ENCODE measurements around the gene NFKBIZ.
A peak's percentile ranks its signal among the peaks of the same experiment; 100 is the strongest.

The NFKBIZ gene, protein sequence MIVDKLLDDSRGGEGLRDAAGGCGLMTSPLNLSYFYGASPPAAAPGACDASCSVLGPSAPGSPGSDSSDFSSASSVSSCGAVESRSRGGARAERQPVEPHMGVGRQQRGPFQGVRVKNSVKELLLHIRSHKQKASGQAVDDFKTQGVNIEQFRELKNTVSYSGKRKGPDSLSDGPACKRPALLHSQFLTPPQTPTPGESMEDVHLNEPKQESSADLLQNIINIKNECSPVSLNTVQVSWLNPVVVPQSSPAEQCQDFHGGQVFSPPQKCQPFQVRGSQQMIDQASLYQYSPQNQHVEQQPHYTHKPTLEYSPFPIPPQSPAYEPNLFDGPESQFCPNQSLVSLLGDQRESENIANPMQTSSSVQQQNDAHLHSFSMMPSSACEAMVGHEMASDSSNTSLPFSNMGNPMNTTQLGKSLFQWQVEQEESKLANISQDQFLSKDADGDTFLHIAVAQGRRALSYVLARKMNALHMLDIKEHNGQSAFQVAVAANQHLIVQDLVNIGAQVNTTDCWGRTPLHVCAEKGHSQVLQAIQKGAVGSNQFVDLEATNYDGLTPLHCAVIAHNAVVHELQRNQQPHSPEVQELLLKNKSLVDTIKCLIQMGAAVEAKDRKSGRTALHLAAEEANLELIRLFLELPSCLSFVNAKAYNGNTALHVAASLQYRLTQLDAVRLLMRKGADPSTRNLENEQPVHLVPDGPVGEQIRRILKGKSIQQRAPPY

GRCh38 chr3:101848754-101849713, at the start of gene NFKBIZ:
Gene NFKBIZ (plus strand): TSS chr3:101849514. CDS start chr3:101849629, 115 bp downstream.
- DNase-seq (ENCODE audit: low read depth, low spot score) = no peak
- peaks cover 13% of the 10 kb centered on the region for H3K36me3 ChIP-seq (ENCODE audit: control insufficient read depth, insufficient read depth, low read length)
- H3K9me3 ChIP-seq (ENCODE audit: control insufficient read depth, insufficient read depth, low read length) = no peaks in the 10 kb centered on the region
- H3K27ac ChIP-seq (ENCODE audit: low read length) = no peak within 1 kb of the TSS
- no peaks in the 10 kb centered on the region for H3K27me3 ChIP-seq (ENCODE audit: control insufficient read depth, insufficient read depth, low read length)
- H3K4me3 ChIP-seq (ENCODE audit: low read length) = peak within 1 kb of the TSS; percentile 64
- peaks cover 2% of the 10 kb centered on the region; the same call in 1 of the 2 replicates for H3K4me1 ChIP-seq (ENCODE audit: control insufficient read depth, insufficient read depth, low read length)
- no CpG with 5 or more reads among the region's 95 CpGs for WGBS (ENCODE audit: insufficient coverage, insufficient read length)

DNA sequence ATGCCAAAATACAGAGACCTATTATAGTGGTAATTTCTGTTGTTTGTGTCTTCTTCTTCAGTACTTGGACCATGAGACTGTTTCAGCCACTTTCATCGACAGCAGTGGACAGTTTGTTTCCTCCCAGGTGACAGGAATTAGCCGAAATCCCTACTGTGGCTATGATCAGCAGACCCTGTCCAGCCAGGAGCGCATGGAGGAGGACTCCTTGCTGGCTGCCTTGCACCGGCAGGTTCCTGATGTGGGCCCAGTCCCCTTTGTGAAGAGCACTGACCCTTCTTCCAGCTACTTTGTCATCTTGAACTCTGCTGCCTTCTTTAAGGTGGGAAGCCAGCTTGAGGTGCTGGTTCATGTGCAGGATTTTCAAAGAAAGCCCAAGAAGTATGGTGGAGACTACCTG, 48.1 kb upstream of the NFKBIZ start:
- Histone ChIP-seq H3K36me3 (ENCODE audit: control insufficient read depth, insufficient read depth, low read length) (peaks cover 8% of the 10 kb centered on the region; the same call in 1 of the 2 replicates), H3K27ac (ENCODE audit: low read length) (no peak overlapping the region)
- no CpG with 5 or more reads among the region's 4 CpGs for WGBS (ENCODE audit: insufficient coverage, insufficient read length)

DNA sequence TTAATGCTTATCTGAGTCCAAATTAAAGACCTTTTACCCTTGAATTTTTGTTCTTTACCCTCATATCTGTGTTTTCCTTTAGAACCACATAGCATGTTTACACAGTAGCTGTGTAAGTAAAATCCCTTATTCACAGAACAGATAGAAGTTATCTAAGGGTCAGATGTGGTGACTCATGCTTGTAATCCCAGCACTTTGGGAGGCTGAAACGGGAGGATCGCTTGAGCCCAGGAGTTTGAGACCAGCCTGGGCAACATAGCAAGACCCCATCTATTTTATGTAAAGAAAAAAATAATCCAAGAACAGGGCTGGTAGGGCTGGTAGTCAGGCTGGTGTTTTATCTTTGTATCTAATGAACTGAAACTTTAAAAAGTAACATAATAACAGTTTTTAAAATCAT, 47.1 kb upstream of the NFKBIZ start:
- Histone ChIP-seq H3K4me3 (ENCODE audit: low read length) (no peak overlapping the region), H3K4me1 (ENCODE audit: control insufficient read depth, insufficient read depth, low read length) (peaks cover 1% of the 10 kb centered on the region; the same call in 1 of the 2 replicates), H3K9me3 (ENCODE audit: control insufficient read depth, insufficient read depth, low read length) (no peaks in the 10 kb centered on the region), H3K36me3 (ENCODE audit: control insufficient read depth, insufficient read depth, low read length) (peaks cover 8% of the 10 kb centered on the region; the same call in 1 of the 2 replicates), H3K27ac (ENCODE audit: low read length) (no peak overlapping the region), H3K27me3 (ENCODE audit: control insufficient read depth, insufficient read depth, low read length) (no peaks in the 10 kb centered on the region)
- WGBS (ENCODE audit: insufficient coverage, insufficient read length) = no CpG with 5 or more reads among the region's 2 CpGs
- no peak for DNase-seq (ENCODE audit: low read depth, low spot score)

More for the DNA sequence above, 48.1 kb upstream of the NFKBIZ start:
- Histone ChIP-seq H3K27me3 (ENCODE audit: control insufficient read depth, insufficient read depth, low read length) (no peaks in the 10 kb centered on the region), H3K9me3 (ENCODE audit: control insufficient read depth, insufficient read depth, low read length) (no peaks in the 10 kb centered on the region), H3K4me1 (ENCODE audit: control insufficient read depth, insufficient read depth, low read length) (peaks cover 1% of the 10 kb centered on the region; the same call in 1 of the 2 replicates), H3K4me3 (ENCODE audit: low read length) (no peak overlapping the region)
- no peak for DNase-seq (ENCODE audit: low read depth, low spot score)

GRCh38 chr3:101803173-101803782, 46.0 kb upstream of the NFKBIZ start:
- Histone ChIP-seq H3K9me3 (ENCODE audit: control insufficient read depth, insufficient read depth, low read length) (no peaks in the 10 kb centered on the region), H3K4me3 (ENCODE audit: low read length) (no peak overlapping the region), H3K36me3 (ENCODE audit: control insufficient read depth, insufficient read depth, low read length) (peaks cover 8% of the 10 kb centered on the region; the same call in 1 of the 2 replicates), H3K4me1 (ENCODE audit: control insufficient read depth, insufficient read depth, low read length) (peaks cover 1% of the 10 kb centered on the region; the same call in 1 of the 2 replicates), H3K27ac (ENCODE audit: low read length) (no peak overlapping the region), H3K27me3 (ENCODE audit: control insufficient read depth, insufficient read depth, low read length) (no peaks in the 10 kb centered on the region)
- DNase-seq (ENCODE audit: low read depth, low spot score) = no peak
- no CpG with 5 or more reads among the region's 9 CpGs for WGBS (ENCODE audit: insufficient coverage, insufficient read length)

GRCh38 chr3:101803939-101804338, 45.4 kb upstream of the NFKBIZ start:
- H3K4me3 ChIP-seq (ENCODE audit: low read length) = no peak overlapping the region
- no peak overlapping the region for H3K27ac ChIP-seq (ENCODE audit: low read length)
- no peak for DNase-seq (ENCODE audit: low read depth, low spot score)
- no CpG with 5 or more reads among the region's 3 CpGs for WGBS (ENCODE audit: insufficient coverage, insufficient read length)
- H3K9me3 ChIP-seq (ENCODE audit: control insufficient read depth, insufficient read depth, low read length) = no peaks in the 10 kb centered on the region
- peaks cover 1% of the 10 kb centered on the region; the same call in 1 of the 2 replicates for H3K4me1 ChIP-seq (ENCODE audit: control insufficient read depth, insufficient read depth, low read length)
- H3K27me3 ChIP-seq (ENCODE audit: control insufficient read depth, insufficient read depth, low read length) = no peaks in the 10 kb centered on the region
- peaks cover 8% of the 10 kb centered on the region; the same call in 1 of the 2 replicates for H3K36me3 ChIP-seq (ENCODE audit: control insufficient read depth, insufficient read depth, low read length)

DNA sequence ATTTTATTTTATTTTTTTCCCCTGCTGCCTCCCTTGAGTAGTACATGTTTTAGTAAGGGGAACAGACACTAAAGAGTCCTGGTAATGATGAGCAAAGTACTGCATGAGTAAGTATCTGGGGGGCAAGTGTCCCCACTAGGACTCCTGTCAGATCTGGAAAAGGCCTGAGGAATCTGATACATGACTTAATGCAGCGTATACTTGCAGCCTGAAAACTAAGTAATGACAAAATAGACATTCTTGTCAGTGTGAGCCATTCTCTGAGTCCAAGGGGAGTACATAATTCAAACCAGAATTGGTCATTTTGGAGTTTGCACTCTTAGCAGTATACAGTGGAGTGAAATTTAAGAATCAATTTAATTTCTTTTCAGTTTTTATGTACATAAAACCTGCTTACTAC, 42.8 kb upstream of the NFKBIZ start:
- Histone ChIP-seq H3K4me1 (ENCODE audit: control insufficient read depth, insufficient read depth, low read length) (no peaks in the 10 kb centered on the region), H3K36me3 (ENCODE audit: control insufficient read depth, insufficient read depth, low read length) (peaks cover 3% of the 10 kb centered on the region; the same call in 1 of the 2 replicates), H3K27me3 (ENCODE audit: control insufficient read depth, insufficient read depth, low read length) (no peaks in the 10 kb centered on the region), H3K27ac (ENCODE audit: low read length) (no peak overlapping the region), H3K4me3 (ENCODE audit: low read length) (no peak overlapping the region), H3K9me3 (ENCODE audit: control insufficient read depth, insufficient read depth, low read length) (no peaks in the 10 kb centered on the region)
- no peak for DNase-seq (ENCODE audit: low read depth, low spot score)
- WGBS (ENCODE audit: insufficient coverage, insufficient read length) = no CpG with 5 or more reads among the region's 1 CpG

DNA sequence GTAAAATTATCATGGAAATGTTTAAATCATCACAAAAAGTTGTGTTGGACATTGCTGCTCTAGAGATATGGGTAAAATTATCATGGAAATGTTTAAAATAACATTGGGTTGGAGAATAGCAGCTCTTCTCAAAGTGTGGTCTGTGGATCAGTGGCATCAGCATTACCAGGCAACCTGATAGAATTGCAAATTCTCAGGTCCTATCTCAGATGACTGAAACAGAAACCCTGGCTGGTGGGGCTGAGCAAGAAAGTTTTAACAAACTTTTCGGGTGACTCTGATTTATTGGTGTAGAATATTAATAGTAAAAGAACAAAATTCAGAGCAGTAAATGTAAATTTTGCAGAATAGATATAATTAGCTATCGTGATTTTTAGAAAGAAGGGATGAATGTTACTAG, 41.4 kb upstream of the NFKBIZ start:
- Histone ChIP-seq H3K36me3 (ENCODE audit: control insufficient read depth, insufficient read depth, low read length) (no peaks in the 10 kb centered on the region), H3K4me1 (ENCODE audit: control insufficient read depth, insufficient read depth, low read length) (no peaks in the 10 kb centered on the region), H3K27me3 (ENCODE audit: control insufficient read depth, insufficient read depth, low read length) (no peaks in the 10 kb centered on the region), H3K27ac (ENCODE audit: low read length) (no peak overlapping the region), H3K9me3 (ENCODE audit: control insufficient read depth, insufficient read depth, low read length) (no peaks in the 10 kb centered on the region), H3K4me3 (ENCODE audit: low read length) (no peak overlapping the region)
- DNase-seq (ENCODE audit: low read depth, low spot score) = no peak
- WGBS (ENCODE audit: insufficient coverage, insufficient read length) = 100% methylated on average over 1 of the region's 2 CpGs

GRCh38 chr3:101809178-101810021, 39.9 kb upstream of the NFKBIZ start:
- Histone ChIP-seq H3K27ac (ENCODE audit: low read length) (no peak overlapping the region), H3K36me3 (ENCODE audit: control insufficient read depth, insufficient read depth, low read length) (no peaks in the 10 kb centered on the region), H3K4me3 (ENCODE audit: low read length) (no peak overlapping the region), H3K9me3 (ENCODE audit: control insufficient read depth, insufficient read depth, low read length) (no peaks in the 10 kb centered on the region), H3K27me3 (ENCODE audit: control insufficient read depth, insufficient read depth, low read length) (no peaks in the 10 kb centered on the region), H3K4me1 (ENCODE audit: control insufficient read depth, insufficient read depth, low read length) (no peaks in the 10 kb centered on the region)
- DNase-seq (ENCODE audit: low read depth, low spot score) = no peak

DNA sequence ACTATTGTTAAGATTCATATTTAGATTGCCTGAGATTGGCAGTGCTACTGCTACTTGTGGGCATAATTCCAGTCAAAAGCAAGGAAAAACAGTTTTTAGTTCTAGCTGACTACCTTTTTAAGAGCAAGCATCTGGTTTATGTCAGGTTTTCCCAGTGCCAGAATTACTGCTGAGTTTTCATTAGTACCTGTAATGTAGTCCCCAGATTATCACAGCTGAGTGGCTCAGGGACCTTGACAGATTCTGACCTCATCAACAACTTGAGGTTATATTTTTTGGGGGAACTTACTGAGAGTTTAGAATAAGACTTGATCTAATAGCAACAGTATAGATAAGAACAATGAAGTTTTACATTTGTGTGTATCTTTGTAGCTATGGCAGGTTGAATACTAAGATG, 39.3 kb upstream of the NFKBIZ start:
- Histone ChIP-seq H3K27me3 (ENCODE audit: control insufficient read depth, insufficient read depth, low read length) (no peaks in the 10 kb centered on the region), H3K9me3 (ENCODE audit: control insufficient read depth, insufficient read depth, low read length) (no peaks in the 10 kb centered on the region), H3K4me3 (ENCODE audit: low read length) (no peak overlapping the region), H3K36me3 (ENCODE audit: control insufficient read depth, insufficient read depth, low read length) (no peaks in the 10 kb centered on the region), H3K27ac (ENCODE audit: low read length) (no peak overlapping the region), H3K4me1 (ENCODE audit: control insufficient read depth, insufficient read depth, low read length) (no peaks in the 10 kb centered on the region)
- no peak for DNase-seq (ENCODE audit: low read depth, low spot score)
